Kidney glomerular epithelial cell (primary cell): ENCODE data around the gene RUFY4.

Experiments used
- DNase-seq: peaks from one replicate; lab custom pipeline; 2025; lab: John Stamatoyannopoulos, UW

The RUFY4 gene

DNA sequence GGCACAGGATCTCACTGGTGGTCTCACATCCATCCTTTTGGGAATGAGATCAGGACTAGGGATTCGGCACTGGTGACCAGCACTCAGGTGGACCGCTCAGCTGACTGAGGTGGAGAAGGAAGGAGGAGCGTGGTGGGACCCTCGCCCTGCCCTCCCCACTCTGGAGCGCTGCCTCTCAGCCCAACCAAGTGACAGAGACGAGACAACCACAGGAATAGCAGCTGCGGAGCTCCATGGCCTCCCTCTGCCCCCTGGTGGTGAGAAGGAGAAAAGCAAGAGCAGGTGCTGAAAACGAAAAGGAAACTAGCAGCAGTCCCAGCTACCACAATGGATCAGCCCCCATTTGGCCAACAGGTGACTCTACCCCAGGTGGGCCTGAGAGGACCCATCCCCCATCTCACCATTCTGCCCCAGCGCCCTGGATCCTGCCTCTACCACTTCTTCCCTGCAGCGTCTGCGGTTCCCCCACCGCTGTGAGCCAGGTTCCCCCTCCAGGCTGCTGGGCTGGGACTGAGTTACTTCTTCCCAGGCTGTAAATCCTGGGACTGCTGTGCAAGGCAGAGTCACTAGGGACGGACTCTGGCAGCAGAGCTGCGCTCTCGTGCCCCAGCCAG lies at the start of gene RUFY4:
TSS of gene RUFY4 (plus strand) at position 533 of the 614 bp plus-strand sequence. CDS start 1,353 bp downstream, outside the sequence.
- peak; percentile 60 for DNase-seq

GRCh38 chr2:218019411-218020060 lies 49.5 kb upstream of the RUFY4 start:
- no peak for DNase-seq

DNA sequence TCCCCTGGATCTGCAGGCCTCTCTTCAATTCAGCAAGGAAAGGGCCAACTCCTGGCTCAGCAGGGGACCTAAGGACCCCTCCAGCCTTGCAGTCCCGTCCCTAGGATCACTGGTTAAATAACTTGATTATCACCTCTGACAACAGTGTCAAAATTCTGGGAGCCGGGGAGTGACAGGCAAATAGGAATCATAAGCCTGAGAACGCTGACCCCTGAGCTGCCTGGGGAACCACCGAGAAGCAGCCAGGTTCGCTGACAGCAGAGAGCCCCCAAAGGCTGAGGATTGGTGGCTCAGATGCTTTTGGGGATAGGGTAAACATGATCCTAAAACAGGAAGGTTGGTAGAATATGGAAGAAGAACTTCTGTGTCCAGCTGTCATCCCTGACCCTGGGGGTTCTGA lies 48.8 kb upstream of the RUFY4 start:
- no peak for DNase-seq

DNA sequence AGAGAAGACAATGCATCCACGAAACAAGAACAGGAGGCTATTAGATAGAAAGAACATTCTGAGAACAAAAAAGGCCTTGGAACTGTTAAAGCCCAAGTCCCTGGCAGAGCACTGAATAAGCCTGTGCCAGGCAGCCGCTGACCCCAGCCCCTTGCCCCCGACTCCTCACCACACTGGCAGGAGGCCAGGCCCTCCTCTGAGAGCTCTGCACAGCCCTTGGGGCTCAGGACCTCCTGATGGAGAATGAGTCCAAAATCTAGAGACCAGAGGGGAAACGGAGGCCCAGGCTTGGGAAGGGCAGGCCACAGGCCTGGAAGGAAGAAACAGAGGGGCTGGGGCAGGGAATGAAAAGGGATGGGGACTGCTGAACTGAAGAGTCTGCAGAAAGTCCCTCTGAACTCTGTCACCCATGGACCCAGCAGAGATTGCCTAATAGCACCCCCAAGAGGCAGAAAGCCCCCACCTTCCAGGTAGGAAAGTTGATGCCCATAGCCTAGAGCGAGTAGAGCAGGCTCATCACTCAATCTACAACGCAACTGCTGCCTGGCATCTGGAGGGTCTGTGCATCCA lies 48.0 kb upstream of the RUFY4 start:
- no peak for DNase-seq

GRCh38 chr2:218021536-218022071 lies 47.4 kb upstream of the RUFY4 start:
- no peak for DNase-seq

- DNase-seq, result no peak
Observed at GRCh38 chr2:218022131-218022850, 46.8 kb upstream of the RUFY4 start.

GRCh38 chr2:218022851-218023530 lies 46.1 kb upstream of the RUFY4 start:
- DNase-seq, result no peak

DNA sequence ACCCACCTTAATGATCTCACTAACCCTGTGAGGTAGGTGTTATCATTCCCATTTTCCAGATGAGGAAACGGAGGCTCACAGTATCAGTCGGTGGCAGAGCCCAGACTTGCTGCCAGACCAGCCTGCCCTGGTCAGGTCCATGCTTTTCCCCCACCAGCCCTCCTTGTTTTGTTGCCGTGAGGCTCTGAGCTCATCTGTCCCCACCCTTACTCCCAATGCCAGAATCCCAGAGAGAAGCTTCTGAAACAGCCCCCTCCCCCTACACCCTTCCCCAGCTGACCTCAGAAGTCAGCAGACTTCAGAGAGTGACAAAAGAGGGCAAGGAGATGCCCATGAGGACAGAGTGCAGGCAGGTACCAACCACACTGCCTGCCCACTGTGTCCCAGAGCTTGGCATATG lies 45.4 kb upstream of the RUFY4 start:
- DNase-seq, result no peak

DNA sequence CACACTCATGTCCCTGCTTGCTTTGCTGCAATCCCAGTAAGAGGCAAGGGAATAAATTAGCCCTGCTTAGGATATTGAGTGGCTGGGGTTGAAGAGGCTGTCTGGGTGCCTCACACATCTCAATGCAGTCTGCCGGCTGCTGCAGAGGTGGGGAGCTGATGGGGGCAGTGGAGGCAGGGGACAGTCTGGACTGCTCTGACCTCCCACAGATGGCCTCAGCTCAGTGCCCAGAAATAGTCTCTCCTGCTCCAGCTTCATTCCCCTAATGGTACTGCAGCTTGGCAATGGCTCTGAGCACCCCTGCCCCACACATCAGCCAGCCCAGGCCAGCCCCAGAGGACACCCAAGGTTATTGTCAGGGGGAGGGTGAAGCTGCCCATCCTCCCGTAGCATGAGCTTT lies 44.7 kb upstream of the RUFY4 start:
- DNase-seq, result no peak

- DNase-seq, result no peak
Observed at GRCh38 chr2:218024871-218025270, 44.2 kb upstream of the RUFY4 start.

- no peak for DNase-seq
Observed at GRCh38 chr2:218026244-218026643, 42.8 kb upstream of the RUFY4 start.

- no peak for DNase-seq
Observed at GRCh38 chr2:218026676-218027425, 42.2 kb upstream of the RUFY4 start.

DNA sequence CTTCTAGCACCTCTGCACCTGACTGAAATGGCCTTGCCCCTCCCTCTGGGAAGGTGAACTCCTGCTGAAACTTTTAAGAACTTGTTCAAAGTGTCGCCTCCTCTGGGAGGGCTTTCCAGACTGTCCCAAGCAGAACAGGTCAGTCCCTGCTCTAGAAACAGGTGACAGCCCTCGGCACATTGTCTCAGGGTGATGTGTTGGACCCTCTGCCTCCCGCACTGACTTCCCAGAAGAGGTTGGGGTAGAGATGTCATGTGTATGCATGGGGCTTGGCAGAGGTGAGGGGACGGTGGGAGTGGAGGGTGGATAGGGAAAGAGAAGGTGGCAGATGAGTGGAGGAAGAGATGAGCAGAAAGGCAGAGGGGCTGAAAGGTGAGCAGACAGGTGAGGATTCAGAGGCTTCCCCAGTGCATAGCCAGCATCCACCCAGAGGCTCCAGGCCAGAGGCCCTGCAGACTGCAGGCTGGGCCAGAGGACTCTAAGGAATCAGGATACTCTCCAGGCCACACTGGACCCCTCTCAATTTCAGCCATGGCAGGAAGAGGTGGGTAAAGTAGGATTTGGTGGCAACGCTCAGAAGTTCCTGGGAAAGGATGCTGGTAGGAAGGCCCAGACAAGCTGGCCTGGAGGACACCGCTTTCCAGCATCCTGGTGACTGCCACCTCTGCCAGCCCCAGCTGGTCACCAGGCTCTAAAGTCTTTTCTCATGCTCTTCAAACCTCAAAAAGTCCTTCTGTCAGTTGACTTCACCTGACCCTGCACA lies 41.4 kb upstream of the RUFY4 start:
- DNase-seq, result no peak

GRCh38 chr2:218028189-218028495 lies 40.9 kb upstream of the RUFY4 start:
- no peak for DNase-seq

GRCh38 chr2:218028562-218029348 lies 40.3 kb upstream of the RUFY4 start:
- DNase-seq, result no peak

DNA sequence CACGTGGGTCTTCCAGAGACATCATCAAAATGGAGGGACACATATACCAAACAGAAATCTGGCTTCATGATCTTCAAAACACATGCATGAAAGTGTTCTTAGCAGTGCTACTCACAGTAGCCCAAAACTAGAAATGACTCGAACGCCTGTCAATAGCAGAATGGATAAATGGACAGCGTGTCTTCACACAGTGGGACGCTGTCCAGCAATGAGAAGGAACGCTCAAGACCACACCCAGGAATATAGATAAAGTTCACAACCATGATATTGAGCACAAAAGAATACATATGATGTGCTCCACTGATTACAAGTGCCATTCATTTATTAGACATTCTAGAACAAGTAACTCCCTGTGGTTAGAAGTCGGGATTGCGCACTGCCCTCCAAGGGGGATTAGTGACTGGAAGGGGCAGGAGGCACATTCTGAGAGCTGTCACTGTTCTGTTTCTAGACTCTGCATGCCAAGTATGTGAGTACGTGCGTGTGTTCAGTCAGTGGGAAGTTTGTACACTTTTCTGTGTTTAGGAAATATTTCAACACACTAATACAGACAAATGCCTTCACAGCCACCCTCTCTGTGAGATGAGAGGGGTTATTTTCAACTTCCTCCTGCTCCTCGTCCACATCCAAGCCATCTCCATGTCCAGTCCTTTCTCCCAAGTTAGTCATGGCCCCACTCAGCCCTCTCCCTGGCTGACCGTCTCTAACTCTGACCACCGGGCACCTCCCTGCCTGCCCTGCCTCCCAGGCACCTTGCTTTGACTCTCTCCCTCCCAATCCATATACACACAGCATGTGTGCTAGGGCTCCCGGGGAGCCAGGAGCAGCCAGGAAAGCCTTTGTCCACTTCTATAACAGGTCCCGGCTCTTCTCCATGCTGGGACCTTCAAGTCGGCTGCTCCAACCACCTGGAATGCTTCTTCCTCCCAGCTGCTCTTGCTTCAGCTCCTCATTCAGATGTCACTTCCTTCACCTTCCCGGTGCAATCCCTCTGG lies 39.4 kb upstream of the RUFY4 start:
- DNase-seq, result no peak

GRCh38 chr2:218030409-218031195 lies 38.5 kb upstream of the RUFY4 start:
- no peak for DNase-seq

GRCh38 chr2:218031261-218031660 lies 37.8 kb upstream of the RUFY4 start:
- DNase-seq, result no peak
